DND-41 (cell line): ENCODE data around the gene FBXO21.

Experiments
- ATAC-seq: fragments of 200-7000 bp; cut with Tn5 transposase; 3 replicates; pipeline ENCODE4 v1.9.1; 2021; ENCODE audit warnings: low read depth; ENCODE audit not compliant: insufficient read depth
- DNase-seq: peaks from one replicate; pipeline ENCODE4 v3.0.0-alpha.2; 2020
- H2AFZ ChIP-seq: 2 replicates; pipeline ENCODE4 v1.6.0; 2012; ENCODE audit warnings: low read depth, low read length
- H3K27ac ChIP-seq: 2 replicates; pipeline ENCODE4 v1.5.1; 2012; ENCODE audit warnings: low read length, inconsistent platforms
- H3K27me3 ChIP-seq: fragments of 200-600 bp; sonication (generic); 2 replicates; pipeline ENCODE4 v1.6.0; 2012; ENCODE audit warnings: low read length, mild to moderate bottlenecking, inconsistent platforms; ENCODE audit not compliant: insufficient read depth, poor library complexity
- H3K36me3 ChIP-seq: 2 replicates; pipeline ENCODE4 v1.5.1; 2012; ENCODE audit warnings: low read length, inconsistent platforms; ENCODE audit not compliant: insufficient read depth
- H3K4me1 ChIP-seq: 2 replicates; pipeline ENCODE4 v1.5.1; 2012; ENCODE audit warnings: mild to moderate bottlenecking, low read length; ENCODE audit not compliant: insufficient read depth
- H3K4me2 ChIP-seq: 2 replicates; pipeline ENCODE4 v1.6.0; 2012; ENCODE audit warnings: mild to moderate bottlenecking, moderate library complexity, low read length, inconsistent platforms; ENCODE audit not compliant: insufficient read depth
- H3K4me3 ChIP-seq, 2 experiments: fragments of 200-600 bp in 1 of 2; shearing (Covaris generic) in 1 of 2; 2 replicates each; pipeline ENCODE4 v1.5.1; 2012 to 2016; ENCODE audit warnings: inconsistent platforms in 2 of 2, low read length in 2 of 2, mild to moderate bottlenecking in 2 of 2, low read depth in 1 of 2, moderate library complexity in 1 of 2
- H3K79me2 ChIP-seq: 2 replicates; pipeline ENCODE4 v1.6.0; 2012; ENCODE audit warnings: low read length, inconsistent platforms; ENCODE audit not compliant: insufficient read depth
- H3K9ac ChIP-seq: 2 replicates; pipeline ENCODE4 v1.6.0; 2012; ENCODE audit warnings: low read depth, mild to moderate bottlenecking, inconsistent platforms, low read length, moderate library complexity
- H3K9me3 ChIP-seq: 2 replicates; pipeline ENCODE4 v1.5.1; 2012; ENCODE audit warnings: low read length, moderate library complexity, mild to moderate bottlenecking, inconsistent platforms; ENCODE audit not compliant: insufficient read depth, severe bottlenecking
- H4K20me1 ChIP-seq: 2 replicates; pipeline ENCODE4 v1.6.0; 2012; ENCODE audit warnings: low read length; ENCODE audit not compliant: insufficient read depth
- CTCF ChIP-seq: IDR thresholded peaks from 2 replicates; pipeline ENCODE4 v1.5.1; 2012; ENCODE audit warnings: borderline replicate concordance, low read length, moderate library complexity, mild to moderate bottlenecking; ENCODE audit not compliant: poor library complexity, severe bottlenecking; ENCODE audit errors: extremely low read depth
- EZH2 ChIP-seq: IDR thresholded peaks from 3 replicates; pipeline ENCODE4 v1.6.1; 2012; ENCODE audit warnings: borderline replicate concordance, low read depth, mild to moderate bottlenecking, moderate library complexity, low read length, inconsistent platforms; ENCODE audit not compliant: severe bottlenecking

Gene FBXO21

GRCh38 chr12:117167769-117168168 is 22.5 kb downstream of the FBXO21 start:
- no peak overlapping the region for H3K9ac ChIP-seq

GRCh38 chr12:117166107-117166506 is 24.2 kb downstream of the FBXO21 start:
- TF ChIP-seq CTCF (no peak), EZH2 (no peak)
- DNase-seq (no peak), ATAC-seq (no peak)
- H3K4me1 ChIP-seq: no peaks in the 10 kb centered on the region
- no peak overlapping the region for H2AFZ ChIP-seq
- no peaks in the 10 kb centered on the region for H3K27me3 ChIP-seq
- H3K27ac ChIP-seq: no peak overlapping the region
- H3K4me2 ChIP-seq: no peak overlapping the region
- no peak overlapping the region for H3K4me3 ChIP-seq
- H3K36me3 ChIP-seq: peaks cover 96% of the 10 kb centered on the region
- peaks cover 6% of the 10 kb centered on the region; the same call in 1 of the 2 replicates for H4K20me1 ChIP-seq
- H3K9ac ChIP-seq: no peak overlapping the region
- H3K9me3 ChIP-seq: no peaks in the 10 kb centered on the region
- H3K79me2 ChIP-seq: no peaks in the 10 kb centered on the region

More at GRCh38 chr12:117167769-117168168, 22.5 kb downstream of the FBXO21 start:
- no peak for ATAC-seq
- Histone ChIP-seq H4K20me1 (peaks cover 6% of the 10 kb centered on the region; the same call in 1 of the 2 replicates), H3K4me1 (no peaks in the 10 kb centered on the region), H3K9me3 (no peaks in the 10 kb centered on the region), H3K27me3 (no peaks in the 10 kb centered on the region), H3K4me3 (no peak overlapping the region), H3K27ac (no peak overlapping the region), H2AFZ (no peak overlapping the region), H3K4me2 (no peak overlapping the region), H3K36me3 (peaks cover 96% of the 10 kb centered on the region), H3K79me2 (no peaks in the 10 kb centered on the region)
- TF ChIP-seq EZH2: no peak
- no peak for TF ChIP-seq CTCF
- DNase-seq: no peak

GRCh38 chr12:117165342-117165741 is 24.9 kb downstream of the FBXO21 start:
- H4K20me1 ChIP-seq: peaks cover 6% of the 10 kb centered on the region; the same call in 1 of the 2 replicates
- H3K9ac ChIP-seq: no peak overlapping the region
- H3K4me2 ChIP-seq: no peak overlapping the region
- no peaks in the 10 kb centered on the region for H3K9me3 ChIP-seq
- H3K27ac ChIP-seq: no peak overlapping the region
- peaks cover 96% of the 10 kb centered on the region for H3K36me3 ChIP-seq
- ATAC-seq (no peak), DNase-seq (no peak)
- no peak overlapping the region for H2AFZ ChIP-seq
- no peak overlapping the region for H3K4me3 ChIP-seq
- no peaks in the 10 kb centered on the region for H3K4me1 ChIP-seq
- no peaks in the 10 kb centered on the region for H3K79me2 ChIP-seq
- TF ChIP-seq CTCF (no peak), EZH2 (no peak)
- H3K27me3 ChIP-seq: no peaks in the 10 kb centered on the region

GRCh38 chr12:117162633-117163032 is 27.6 kb downstream of the FBXO21 start:
- ATAC-seq (no peak), DNase-seq (no peak)
- Histone ChIP-seq H3K4me2 (no peak overlapping the region), H3K27ac (no peak overlapping the region), H3K27me3 (no peaks in the 10 kb centered on the region), H3K9me3 (no peaks in the 10 kb centered on the region), H3K4me3 (no peak overlapping the region), H3K36me3 (peaks cover 99% of the 10 kb centered on the region), H3K4me1 (no peaks in the 10 kb centered on the region), H3K9ac (no peak overlapping the region), H4K20me1 (peaks cover under 1% of the 10 kb centered on the region; the same call in 1 of the 2 replicates), H3K79me2 (no peaks in the 10 kb centered on the region), H2AFZ (no peak overlapping the region)
- no peak for TF ChIP-seq CTCF
